HEK293 (cell line): ENCODE measurements around the gene NUMBL.
"Not testable (repeated sequence)": the region's sequence is repeated elsewhere in the genome, so short reads cannot be mapped to it uniquely, and the experiment has no call there.

ENCODE experiments used
- CTCF ChIP-seq: fragments of 450-650 bp; formaldehyde crosslinking; IDR thresholded peaks from 2 replicates; pipeline ENCODE4 v1.5.1; 2016; ENCODE audit warnings: missing biosample characterization, missing genetic modification characterization
- GLI2 ChIP-seq: fragments of 450-650 bp; formaldehyde crosslinking; IDR thresholded peaks from 2 replicates; pipeline ENCODE4; 2017; ENCODE audit warnings: missing biosample characterization, missing genetic modification characterization, low read depth, borderline replicate concordance
- KLF16 ChIP-seq: fragments of 450-650 bp; formaldehyde crosslinking; IDR thresholded peaks from 2 replicates; pipeline ENCODE4 v1.5.1; 2017; ENCODE audit warnings: missing biosample characterization, missing genetic modification characterization
- PRDM6 ChIP-seq: fragments of 450-650 bp; formaldehyde crosslinking; IDR thresholded peaks from 2 replicates; pipeline ENCODE4 v1.5.1; 2017; ENCODE audit warnings: missing biosample characterization, missing genetic modification characterization
- TCF7L2 ChIP-seq: IDR thresholded peaks from 2 replicates; pipeline ENCODE4 v1.6.1; 2011; ENCODE audit warnings: low read depth, mild to moderate bottlenecking, inconsistent platforms, low read length, moderate library complexity, borderline replicate concordance
- YY1 ChIP-seq: fragments of 450-650 bp; formaldehyde crosslinking; IDR thresholded peaks from 2 replicates; pipeline ENCODE4 v1.5.1; 2018; ENCODE audit warnings: missing biosample characterization, missing genetic modification characterization
- ZBTB20 ChIP-seq: fragments of 450-650 bp; formaldehyde crosslinking; IDR thresholded peaks from 2 replicates; pipeline ENCODE4 v1.5.1; 2016; ENCODE audit warnings: missing biosample characterization, missing genetic modification characterization
- ZNF114 ChIP-seq: fragments of 450-650 bp; formaldehyde crosslinking; IDR thresholded peaks from 2 replicates; pipeline ENCODE4 v1.5.0; 2017; ENCODE audit warnings: missing biosample characterization, missing genetic modification characterization
- ZNF121 ChIP-seq: fragments of 450-650 bp; formaldehyde crosslinking; IDR thresholded peaks from 2 replicates; pipeline ENCODE4 v1.5.1; 2016; ENCODE audit warnings: missing biosample characterization, missing genetic modification characterization
- ZNF140 ChIP-seq: fragments of 450-650 bp; formaldehyde crosslinking; IDR thresholded peaks from 2 replicates; pipeline ENCODE4 v1.5.1; 2016; ENCODE audit warnings: missing biosample characterization, missing genetic modification characterization
- ZNF398 ChIP-seq: fragments of 450-650 bp; formaldehyde crosslinking; IDR thresholded peaks from 2 replicates; pipeline ENCODE4 v1.5.1; 2017; ENCODE audit warnings: missing biosample characterization, missing genetic modification characterization
- ZNF792 ChIP-seq: fragments of 450-650 bp; formaldehyde crosslinking; IDR thresholded peaks from 2 replicates; pipeline ENCODE4 v1.5.1; 2016; ENCODE audit warnings: missing biosample characterization, missing genetic modification characterization
- TF ChIP-seq, protein P1 (sequence below): fragments of 450-650 bp; formaldehyde crosslinking; IDR thresholded peaks from 2 replicates; pipeline ENCODE4 v1.5.1; 2016; ENCODE audit warnings: missing biosample characterization, missing genetic modification characterization

- TF ChIP-seq ZNF398 (tag by site-specific recombination); ZNF140 (tag by site-specific recombination); CTCF; ZNF114; TCF7L2; ZNF792 (tag by site-specific recombination); PRDM6 (tag by site-specific recombination); KLF16 (tag by site-specific recombination); ZNF121; YY1 (tag by site-specific recombination); GLI2 (tag by site-specific recombination); ZBTB20 (tag by site-specific recombination): not testable (repeated sequence)
- TF ChIP-seq, protein P1, sequence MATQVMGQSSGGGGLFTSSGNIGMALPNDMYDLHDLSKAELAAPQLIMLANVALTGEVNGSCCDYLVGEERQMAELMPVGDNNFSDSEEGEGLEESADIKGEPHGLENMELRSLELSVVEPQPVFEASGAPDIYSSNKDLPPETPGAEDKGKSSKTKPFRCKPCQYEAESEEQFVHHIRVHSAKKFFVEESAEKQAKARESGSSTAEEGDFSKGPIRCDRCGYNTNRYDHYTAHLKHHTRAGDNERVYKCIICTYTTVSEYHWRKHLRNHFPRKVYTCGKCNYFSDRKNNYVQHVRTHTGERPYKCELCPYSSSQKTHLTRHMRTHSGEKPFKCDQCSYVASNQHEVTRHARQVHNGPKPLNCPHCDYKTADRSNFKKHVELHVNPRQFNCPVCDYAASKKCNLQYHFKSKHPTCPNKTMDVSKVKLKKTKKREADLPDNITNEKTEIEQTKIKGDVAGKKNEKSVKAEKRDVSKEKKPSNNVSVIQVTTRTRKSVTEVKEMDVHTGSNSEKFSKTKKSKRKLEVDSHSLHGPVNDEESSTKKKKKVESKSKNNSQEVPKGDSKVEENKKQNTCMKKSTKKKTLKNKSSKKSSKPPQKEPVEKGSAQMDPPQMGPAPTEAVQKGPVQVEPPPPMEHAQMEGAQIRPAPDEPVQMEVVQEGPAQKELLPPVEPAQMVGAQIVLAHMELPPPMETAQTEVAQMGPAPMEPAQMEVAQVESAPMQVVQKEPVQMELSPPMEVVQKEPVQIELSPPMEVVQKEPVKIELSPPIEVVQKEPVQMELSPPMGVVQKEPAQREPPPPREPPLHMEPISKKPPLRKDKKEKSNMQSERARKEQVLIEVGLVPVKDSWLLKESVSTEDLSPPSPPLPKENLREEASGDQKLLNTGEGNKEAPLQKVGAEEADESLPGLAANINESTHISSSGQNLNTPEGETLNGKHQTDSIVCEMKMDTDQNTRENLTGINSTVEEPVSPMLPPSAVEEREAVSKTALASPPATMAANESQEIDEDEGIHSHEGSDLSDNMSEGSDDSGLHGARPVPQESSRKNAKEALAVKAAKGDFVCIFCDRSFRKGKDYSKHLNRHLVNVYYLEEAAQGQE: not testable (repeated sequence)
Measured at GRCh38 chr19:40649903-40650675, 40.4 kb downstream of the NUMBL start.
